ENCODE results near the gene SLC38A8.

The SLC38A8 gene

GRCh38 chr16:84068041-84068440 is 25.4 kb upstream of the SLC38A8 start:
- DNase-seq = no peak

GRCh38 chr16:84067640-84068039 is 25.0 kb upstream of the SLC38A8 start:
- DNase-seq = no peak

- DNase-seq = peak; percentile 66
These were observed 23.0 kb upstream of the SLC38A8 start for GRCh38 chr16:84065536-84066132.

- no peak for DNase-seq
These were observed 21.4 kb upstream of the SLC38A8 start for GRCh38 chr16:84063980-84064379.

DNA sequence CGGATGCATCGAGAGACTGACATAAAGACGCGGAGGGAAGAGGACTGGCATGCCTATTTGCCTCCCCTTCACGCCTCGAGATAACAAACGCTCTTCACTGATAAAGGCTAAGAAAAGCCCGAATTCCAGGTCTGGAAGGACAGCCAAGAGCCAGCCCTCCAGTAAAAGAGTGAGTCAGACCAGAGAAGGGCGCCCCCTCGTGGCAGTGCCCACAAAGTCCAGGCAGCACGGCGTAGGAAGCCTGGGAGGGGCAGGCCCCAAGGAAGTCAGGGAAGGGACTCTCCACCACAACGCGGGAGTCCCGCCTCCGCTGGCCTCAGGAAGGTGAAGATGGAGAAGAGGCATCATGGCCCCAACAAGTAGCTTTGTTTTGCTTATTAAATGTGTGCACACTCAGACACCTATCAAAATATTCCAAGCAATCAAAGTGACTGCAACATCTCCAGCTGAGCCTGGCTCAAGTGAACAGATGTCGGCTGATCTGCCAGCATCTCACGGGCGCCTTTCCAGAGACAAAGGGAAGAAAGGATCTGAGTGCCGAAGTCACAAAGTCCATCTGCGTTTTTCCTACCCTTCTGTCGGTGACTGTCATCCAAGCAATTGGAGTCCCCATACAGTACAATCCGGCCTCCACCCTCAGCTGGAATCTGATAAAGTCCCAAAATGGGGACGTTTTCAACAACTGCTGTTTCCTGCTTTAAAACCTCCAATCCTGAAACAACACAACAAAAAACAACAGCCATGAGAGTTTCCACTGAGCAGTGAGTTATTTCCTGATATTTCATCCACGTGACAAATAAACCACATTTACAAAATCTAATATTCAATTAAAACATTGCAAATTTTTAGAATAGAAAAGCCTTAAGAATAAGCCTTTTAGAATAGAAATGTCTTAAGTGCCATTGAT is 20.4 kb upstream of the SLC38A8 start:
- DNase-seq = peak; percentile 94

GRCh38 chr16:84061236-84061819 is 18.7 kb upstream of the SLC38A8 start:
- peak; percentile 58 for DNase-seq

- no peak for DNase-seq
These were observed 17.6 kb upstream of the SLC38A8 start for GRCh38 chr16:84059946-84060901.

DNA sequence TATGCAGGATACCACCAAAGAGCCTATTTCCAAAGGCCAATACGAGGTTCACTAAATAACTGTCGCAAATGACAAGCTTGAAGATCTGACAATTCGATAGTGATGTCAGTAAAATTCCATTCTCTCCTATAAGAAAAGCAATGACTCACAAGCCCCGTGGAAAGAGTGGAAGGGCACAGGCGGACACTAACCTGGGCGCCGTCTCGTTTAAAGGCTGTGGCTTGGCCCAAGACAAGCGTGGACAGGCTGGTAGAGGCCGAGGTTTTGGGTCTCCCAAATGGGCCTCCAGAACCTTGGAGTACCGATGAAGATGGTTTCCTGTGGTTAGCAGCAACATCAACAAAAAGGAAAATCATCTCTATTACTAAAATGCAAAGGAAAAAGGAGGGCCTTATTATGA is 16.5 kb upstream of the SLC38A8 start:
- DNase-seq = no peak

DNA sequence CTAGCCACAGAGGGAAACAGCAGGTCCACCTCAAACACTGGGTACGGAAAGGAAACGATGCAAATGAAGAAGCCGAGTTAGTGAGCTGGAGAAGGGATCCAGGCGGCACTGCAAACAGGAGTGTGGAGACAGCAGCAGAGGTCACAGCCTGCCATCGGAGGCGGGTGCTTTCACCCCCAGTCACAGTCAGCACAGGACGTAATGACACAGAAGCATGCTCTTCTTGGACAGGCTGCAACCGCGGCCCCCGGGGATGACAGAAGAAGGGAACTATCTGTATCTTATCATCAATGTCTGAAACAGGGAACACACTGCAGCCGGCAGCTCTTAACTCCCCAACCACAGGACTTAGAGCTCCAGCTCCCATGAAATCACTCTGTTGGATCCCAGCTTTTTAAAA is 16.1 kb upstream of the SLC38A8 start:
- DNase-seq = peak; percentile 46

- DNase-seq = no peak
These were observed 15.6 kb upstream of the SLC38A8 start for GRCh38 chr16:84058211-84058610.

DNA sequence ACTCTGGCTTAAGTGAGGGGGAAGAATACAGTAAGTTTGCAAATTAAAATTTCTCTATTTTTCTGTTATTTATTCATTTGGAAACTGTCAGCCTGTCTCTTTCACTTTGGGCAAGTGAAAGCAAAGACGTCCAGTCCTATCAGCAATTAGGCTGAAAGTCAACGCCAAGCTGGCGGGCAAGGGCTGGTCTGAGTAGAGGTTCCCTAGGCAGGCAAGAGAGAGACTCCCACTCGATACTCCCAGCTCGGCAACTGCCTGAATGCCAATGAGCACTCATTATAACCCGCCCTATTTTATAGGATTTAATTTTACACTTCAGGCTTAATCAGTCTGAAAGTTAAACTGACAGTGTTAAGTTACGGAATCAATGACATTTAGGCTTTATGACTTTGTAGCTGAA is 14.3 kb upstream of the SLC38A8 start:
- DNase-seq = no peak

DNA sequence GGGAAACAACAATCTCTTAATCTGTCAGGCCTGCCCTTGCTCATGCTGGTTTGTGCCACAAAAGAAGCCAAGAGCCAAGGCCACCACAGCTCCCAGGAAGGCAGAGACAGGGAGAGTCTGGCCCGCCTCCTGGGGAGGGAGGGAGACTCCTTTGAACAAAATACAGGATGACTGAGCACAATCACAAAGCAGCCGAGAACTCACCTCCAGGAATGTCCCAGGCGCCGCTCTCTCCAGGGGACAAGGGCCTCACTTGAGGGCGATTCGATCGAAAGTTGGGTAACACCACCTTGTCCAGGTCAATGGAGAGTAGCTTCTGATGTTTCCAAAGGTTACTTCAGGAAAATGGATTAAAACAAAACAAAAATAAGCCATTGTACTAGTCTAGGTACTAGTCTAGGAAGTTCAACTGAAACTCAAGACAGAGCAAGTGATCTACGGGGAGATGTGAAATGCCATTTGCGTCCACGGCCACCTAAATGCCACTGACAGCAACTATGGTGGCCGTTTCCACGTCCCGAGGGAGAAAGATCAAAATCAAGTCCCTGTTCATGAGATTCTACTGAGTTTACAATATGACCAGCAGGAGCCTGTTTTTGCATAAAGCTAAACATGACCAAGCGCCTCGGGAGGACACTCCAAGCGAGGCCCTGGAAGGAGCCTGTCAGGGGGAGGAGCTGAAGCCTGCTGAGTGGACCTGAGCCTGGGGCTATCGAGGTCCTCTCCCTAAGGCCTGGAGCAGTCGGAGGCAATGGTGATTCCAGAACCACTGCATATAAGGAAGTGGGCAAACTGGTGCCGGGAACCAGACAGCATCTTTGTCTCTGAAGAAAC is 13.4 kb upstream of the SLC38A8 start:
- DNase-seq = no peak

DNA sequence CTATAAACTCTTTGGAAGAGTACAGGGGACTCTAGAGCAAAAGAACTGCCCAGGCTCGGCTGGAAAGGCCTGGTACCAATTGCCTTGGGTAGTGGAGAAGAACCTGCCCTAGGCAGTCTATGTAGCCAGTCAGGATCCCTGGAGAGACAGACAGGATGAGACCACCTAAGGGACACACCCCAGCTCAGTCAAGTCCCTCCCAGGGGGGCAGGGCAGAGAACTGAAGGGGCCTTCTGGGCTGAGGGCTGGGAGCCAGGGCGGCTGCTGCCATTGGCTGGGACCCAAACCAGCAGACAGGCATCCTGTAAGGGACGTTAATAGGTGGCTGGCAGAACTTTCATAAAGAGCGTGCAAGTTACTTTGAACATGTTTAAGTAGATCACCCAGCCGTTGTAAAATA is 12.8 kb upstream of the SLC38A8 start:
- DNase-seq = no peak

- DNase-seq = no peak
These were observed 12.3 kb upstream of the SLC38A8 start for GRCh38 chr16:84054916-84055315.

DNA sequence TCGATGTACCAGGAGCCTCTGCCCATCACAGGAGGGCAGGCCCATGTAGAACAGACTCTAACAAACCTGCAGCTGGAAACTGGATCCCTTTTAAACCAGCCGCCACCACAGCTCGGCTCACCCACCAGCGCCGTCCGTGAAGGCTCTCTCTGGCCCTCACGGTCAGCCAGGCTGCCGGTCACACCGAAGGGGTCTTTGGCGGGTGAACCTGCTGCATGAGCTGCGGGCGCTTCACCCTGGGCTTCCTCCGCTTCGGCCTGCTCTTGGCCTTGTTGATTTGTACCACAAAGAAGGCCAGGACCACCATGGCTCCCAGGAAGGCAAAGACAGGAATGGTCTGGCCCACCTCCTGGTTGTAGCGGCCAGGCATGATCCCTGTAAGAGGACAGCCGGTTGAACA is 11.7 kb upstream of the SLC38A8 start:
- no peak for DNase-seq

- no peak for DNase-seq
These were observed 10.6 kb upstream of the SLC38A8 start for GRCh38 chr16:84053237-84053636.

DNA sequence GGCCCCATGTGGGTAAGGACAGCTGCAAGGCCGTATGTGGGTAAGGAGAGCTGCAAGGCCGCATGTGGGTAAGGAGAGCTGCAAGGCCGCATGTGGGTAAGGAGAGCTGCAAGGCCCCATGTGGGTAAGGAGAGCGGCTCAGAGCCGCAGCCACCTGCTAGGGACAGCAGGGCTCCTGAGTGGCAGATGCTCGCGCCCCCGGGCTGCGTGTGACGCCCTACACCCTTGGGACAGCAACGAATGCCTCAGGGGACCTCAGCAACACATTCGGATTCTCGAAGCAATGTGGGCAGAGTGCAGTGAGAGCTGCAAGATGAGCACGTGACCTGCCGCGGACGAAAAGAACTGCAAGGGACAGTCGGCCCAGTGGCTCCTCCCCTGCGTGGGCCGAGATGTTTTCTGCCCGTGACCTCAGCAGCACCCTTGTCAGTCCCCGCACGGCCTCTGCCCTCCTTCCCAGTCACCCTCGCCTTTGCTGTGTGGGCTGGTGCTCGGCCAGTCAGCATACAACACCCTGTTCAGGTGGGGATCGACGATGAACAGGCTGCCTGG is 9.6 kb upstream of the SLC38A8 start:
- DNase-seq = peak; percentile 15

DNA sequence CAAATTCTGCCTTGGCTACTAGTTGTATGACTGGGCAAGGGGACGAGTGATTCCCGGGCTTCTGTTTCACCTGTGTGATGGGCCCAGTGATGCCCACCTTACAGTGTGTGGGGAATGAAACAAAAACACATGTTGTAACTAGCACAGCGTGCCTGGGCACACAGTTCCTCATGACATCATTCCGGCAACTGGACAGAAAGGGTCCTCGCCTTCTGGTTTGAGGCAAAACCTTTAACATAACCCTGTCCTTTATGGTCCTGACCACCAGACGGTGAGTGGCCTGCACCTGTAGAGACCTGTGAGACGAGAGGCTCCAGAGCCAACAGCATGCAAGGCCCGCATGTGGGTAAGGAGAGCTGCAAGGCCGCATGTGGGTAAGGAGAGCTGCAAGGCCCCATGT is 7.7 kb upstream of the SLC38A8 start:
- no peak for DNase-seq

GRCh38 chr16:84049403-84050060 is 6.9 kb upstream of the SLC38A8 start:
- DNase-seq = no peak

DNA sequence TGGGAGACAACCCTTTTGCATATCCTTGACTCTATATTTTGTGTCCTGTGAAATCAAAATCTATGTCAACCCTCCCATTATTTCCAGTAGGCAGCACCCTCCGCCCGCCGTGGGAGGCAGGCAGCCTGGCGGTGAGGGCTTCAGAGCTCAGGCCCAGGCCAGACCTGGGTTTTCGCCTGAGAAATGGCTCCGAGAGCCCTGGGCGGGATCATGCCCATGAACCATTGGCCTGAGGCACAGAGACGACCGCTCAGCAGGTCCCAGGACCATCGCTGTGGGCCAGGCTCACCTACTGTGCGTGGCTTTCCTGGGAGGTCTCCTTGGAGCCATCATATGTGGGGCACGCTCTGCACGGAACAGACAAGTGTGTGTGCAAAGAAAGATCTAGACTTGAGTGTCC is 6.3 kb upstream of the SLC38A8 start:
- no peak for DNase-seq

DNA sequence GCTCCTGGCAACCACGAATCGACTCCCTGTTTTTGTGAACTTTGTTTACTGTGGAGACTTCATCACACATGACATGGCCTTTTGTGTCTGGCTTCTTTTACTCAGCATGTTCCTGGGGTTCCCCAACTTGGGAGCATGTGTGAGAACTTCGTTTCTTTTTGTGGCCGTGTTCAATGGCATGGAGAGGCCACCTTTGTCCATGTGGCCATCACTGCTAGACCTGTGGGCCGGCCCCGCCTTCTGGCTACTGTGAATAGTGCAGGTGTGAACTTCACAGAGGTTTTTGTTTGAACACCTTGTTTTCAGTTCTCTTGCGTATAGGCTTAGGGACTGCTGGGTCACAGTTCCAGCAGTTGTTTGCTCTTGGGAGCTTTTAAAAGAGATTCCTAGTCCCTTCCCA is 5.7 kb upstream of the SLC38A8 start:
- DNase-seq = no peak

Data from retina (tissue), 1 donor.